Colon (tissue), 2 donors: ENCODE results near the gene ZNF597.

Source experiments
- FAIRE-seq: peaks from 2 replicates; lab custom pipeline; 2012; peaks lifted over from hg19 to GRCh38; lab: Jason Lieb, UNC
- donor health status: control.
- donor health status: control.

The ZNF597 gene

GRCh38 chr16:3443108-3444031 is at the start of gene ZNF597, which contains the start of gene NAA60:
ZNF597 (minus strand) TSS chr16:3443504; CDS start chr16:3443153, 351 bp downstream.
NAA60 (plus strand) TSS chr16:3443680; CDS start chr16:3476228, 32,548 bp downstream.
- no peak for FAIRE-seq

GRCh38 chr16:3492356-3492755 is 49.1 kb upstream of the ZNF597 start:
- no peak for FAIRE-seq

DNA sequence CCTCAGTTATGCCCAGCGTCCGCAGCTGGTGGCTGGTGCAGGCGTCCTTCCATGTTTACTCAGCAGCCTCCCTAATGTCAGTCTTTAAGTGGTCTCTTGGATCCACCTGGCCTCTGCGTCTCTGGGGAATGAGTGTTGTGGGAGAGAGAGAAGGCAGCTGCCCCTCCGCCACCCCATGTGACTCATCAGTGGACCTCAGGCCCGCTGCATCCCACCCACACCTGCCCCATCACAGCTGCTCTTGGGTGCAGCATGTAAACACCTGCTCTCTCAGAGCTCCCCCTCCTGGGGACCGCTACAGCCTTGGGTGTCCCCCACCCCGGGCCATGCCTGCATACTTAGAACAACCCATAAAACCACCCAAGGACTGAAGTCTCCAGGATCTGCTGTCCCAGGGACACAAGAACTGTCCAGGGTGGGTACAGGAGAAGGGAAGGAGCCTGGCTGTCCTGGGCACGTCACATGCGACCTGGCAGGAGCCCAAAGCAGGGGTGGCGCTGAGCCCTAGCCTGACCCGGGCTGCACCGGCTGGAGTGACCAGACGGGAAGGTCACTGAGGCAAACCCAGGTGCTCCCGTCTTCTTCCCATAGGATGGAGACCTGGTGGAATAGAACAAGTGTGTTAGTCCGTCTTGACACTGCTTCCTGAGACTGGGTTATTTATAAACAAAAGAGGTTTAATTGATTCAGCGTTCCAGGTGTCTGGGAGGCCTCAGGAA is 47.8 kb upstream of the ZNF597 start:
- FAIRE-seq, result no peak

DNA sequence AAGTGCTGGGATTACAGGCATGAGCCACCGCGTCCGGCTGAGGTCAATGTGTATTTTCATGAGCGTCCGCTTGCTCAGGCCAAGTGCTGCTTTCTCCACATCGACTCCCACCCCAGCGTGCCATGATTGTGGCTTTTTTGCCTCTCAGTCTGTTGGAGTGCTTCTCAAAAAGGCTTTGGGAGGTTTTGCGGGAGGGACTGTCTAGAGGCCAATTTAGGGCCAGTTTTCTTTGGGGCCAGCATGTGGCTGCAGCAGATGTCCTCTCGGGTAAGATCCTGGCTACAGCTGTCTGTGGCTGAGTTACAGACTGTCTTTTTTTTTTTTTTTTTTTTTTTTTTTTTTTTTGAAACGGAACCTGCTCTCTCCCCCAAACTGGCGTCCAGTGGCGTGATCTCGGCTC is 45.5 kb upstream of the ZNF597 start:
- no peak for FAIRE-seq

GRCh38 chr16:3487521-3488410 is 44.5 kb upstream of the ZNF597 start:
- no peak for FAIRE-seq

DNA sequence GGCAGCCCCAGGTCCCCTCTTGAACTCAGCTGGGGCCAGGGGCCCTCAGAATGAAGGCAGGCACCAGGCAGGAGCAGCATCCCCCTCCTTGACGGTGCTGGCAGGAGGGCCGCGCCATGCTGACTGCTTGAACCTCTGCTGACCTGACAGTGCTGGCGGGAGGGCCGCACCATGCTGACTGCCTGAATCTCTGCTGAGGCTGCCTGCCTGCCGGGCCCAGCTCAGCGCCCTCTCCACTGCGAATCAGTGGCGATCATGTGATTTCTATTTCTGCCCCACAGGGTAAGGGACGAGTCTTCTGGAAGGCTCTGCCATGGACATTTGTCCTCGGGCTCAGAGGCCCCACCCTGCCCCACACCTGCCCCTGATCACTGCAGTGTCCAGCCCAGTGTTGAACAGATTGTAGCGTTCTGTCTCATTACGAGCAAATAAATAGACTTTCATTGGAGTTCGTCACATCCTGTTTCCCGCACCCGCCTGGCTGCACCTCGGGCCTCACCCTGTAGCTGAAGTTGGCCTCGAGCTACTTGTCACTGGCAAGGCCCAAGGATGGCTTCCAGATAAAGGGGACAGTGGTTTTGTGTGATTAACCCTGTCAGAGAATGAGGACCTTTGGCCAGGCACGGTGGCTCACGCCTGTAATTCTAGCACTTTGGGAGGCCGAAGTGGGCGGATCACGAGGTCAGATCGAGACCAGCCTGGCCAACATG is 43.4 kb upstream of the ZNF597 start:
- no peak for FAIRE-seq

- FAIRE-seq, result no peak
These were observed 42.7 kb upstream of the ZNF597 start for GRCh38 chr16:3485821-3486505.

DNA sequence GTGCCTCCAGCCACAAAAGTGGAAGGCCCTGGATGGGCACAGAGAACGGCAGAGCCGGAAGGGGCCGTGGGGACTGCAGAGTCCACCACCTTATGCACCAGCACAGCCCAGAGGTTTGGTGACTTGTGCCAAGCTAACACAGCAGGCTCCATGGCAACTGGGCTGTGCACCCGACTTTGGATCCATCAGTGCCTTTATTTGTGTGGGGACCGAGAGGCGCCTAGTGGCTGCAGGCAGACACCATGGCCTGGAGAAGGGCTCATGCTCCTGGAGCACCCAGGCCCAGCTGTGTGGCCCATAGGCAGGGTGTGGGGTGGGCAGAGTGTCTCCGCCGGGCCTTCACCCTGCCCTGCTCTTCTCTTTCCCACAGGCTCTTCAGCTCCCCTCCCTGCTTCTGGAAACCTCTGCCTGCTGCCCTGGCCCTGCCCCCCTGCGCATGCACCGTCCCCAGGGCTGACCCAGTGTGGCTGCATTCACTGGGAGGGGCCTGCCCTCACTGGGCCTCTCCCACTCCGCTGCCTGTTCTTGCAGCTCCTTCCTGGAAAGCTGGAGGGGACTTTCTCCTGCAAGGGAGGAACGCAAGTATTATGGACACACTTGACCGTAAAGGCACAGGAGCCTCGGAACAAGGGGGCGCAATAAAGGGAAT is 41.9 kb upstream of the ZNF597 start:
- no peak for FAIRE-seq

DNA sequence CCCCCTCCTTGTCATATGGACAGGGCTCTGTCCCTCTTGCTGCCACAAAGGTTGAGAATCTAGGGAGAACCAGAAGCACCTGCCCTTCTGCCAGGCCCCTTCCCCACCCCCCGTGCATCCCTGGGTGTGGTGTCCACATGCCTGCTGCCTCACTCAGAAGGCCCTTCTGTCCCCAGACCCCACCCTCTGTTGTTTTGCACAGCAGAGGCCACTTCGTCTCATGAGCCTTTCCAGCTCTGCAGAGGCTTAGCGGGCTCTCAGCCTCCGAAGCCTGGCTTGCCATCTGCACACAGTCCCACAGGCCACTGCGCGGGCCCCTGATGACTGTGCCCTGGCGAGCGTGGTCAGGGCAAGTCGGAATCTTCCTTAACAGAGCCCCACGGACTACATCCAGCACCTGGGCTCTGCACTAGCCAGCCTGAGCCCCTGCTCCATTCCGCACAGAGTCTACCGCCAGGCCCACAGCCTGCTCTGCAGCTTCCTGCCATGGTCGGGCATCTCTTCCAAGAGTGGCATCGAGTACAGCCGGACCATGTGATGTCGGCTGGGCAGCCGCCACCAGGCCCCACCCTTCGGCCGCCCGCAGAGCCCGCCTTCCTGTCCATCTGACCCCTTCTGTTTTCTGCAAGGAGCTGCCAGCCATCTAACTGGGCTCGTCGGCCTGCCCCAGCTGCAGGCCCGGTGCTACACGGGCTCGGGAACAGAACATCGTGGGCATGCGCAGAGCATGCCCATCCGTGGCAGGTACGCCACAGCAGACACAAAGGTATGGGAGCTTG is 41.2 kb upstream of the ZNF597 start:
- no peak for FAIRE-seq

- no peak for FAIRE-seq
These were observed 39.4 kb upstream of the ZNF597 start for GRCh38 chr16:3482659-3483241.

- FAIRE-seq, result no peak
These were observed 38.7 kb upstream of the ZNF597 start for GRCh38 chr16:3481696-3482658.

- FAIRE-seq, result no peak
These were observed 37.8 kb upstream of the ZNF597 start for GRCh38 chr16:3480901-3481695.

DNA sequence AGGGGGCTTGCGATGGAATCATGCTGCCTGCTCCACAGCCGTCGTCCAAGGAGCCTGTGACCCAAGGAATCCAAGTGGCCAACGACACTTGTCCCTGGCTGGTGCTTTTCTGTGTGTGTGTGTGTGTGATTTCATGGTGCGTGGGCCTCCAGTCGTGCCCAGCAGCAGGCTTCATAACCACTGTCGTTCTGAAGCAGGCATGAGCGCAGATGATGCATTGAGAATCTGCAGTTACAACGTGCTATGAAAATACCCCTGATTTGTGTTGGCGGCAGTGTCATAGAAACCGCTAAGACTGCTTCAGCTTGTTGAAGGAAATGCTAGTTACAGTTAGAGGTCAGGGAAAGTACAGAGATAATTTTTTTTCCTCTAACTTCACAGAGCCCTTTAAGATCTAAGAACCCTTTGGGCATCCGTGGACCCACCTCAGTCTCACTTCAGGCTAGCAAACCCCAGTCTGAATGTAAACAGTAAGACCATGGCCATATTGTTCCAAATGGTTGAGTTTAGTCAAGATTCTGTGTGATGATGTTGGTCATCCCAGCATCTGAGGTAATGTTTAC is 36.4 kb upstream of the ZNF597 start:
- no peak for FAIRE-seq

GRCh38 chr16:3478242-3478925 is 35.1 kb upstream of the ZNF597 start:
- no peak for FAIRE-seq

DNA sequence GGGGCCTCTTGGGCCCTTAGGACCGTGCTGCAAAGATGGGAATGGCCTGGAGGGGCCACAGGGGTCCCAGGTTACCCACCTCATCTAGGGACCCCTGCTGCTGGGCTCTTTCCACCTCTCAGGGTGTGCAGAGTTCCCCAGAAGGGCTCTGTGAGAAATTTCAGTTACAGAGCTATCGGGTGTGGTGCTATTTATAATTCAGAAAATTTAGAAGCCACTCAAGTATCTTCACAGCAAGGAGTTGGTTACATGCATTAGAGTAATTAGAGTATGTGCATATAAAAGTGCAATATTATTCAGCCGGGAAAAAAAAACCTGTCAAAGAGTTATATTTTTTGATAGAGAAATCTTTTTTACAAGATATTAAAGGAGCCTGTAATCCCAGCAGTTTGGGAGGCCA is 33.1 kb upstream of the ZNF597 start:
- no peak for FAIRE-seq
